ENCODE results near the gene PAX8. TPM values are rescaled to one million over a fixed set of nuclear protein-coding genes. Genes with fewer than 3 reads are reported as not detected.
"Not testable (repeated sequence)": the region's sequence is repeated elsewhere in the genome, so short reads cannot be mapped to it uniquely, and the experiment has no call there.

PAX8 gene
- total RNA-seq, 1 donor from 2014 or later = 0.30 TPM

DNA sequence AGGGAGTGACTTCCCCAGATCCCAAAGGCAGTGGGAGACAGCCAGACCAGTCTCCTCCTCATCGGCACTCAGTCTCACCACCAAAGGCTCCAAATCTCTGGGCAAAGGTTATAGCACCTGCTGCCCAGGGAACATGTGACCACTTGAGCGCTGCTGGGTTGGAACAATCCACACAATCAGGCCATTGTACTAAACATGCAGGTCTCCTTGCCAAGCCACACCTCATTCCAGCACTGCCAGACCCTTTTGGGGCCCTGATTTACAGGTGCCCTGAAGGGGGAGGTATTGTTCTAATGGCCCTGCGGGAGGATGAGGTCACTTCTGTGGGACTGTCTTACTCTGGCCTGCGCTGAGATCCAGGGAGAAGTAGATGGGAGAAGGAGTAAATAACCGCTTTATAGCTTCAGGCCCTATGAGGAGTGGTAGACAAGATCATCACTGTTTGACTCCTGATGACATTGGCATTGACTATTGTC is 10.0 kb upstream of the PAX8 start:
- not testable (repeated sequence) for DNase-seq

- DNase-seq = not testable (repeated sequence)
Measured at GRCh38 chr2:113288117-113288673, 9.5 kb upstream of the PAX8 start.

- no peak for DNase-seq
Measured at GRCh38 chr2:113285816-113286215, 7.1 kb upstream of the PAX8 start.

DNA sequence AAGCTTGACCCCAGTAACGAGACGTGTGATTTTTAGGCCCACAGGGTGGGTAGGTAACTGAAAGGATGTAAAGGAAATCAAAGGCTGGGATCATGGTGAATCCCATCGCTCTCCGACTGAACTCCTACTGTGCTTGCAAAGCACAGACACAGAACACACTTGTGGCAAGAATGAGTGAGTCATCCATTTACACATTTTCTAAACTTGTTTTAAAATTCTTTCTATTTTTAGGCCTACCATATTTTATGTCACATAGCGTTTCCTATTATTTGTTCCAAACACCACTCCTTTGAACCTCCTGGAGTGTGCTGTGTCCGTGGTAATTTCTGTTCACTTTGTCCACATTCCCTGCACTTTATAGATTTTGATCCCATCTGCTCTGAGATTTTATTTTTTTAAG is 6.3 kb upstream of the PAX8 start:
- DNase-seq = not testable (repeated sequence)

DNA sequence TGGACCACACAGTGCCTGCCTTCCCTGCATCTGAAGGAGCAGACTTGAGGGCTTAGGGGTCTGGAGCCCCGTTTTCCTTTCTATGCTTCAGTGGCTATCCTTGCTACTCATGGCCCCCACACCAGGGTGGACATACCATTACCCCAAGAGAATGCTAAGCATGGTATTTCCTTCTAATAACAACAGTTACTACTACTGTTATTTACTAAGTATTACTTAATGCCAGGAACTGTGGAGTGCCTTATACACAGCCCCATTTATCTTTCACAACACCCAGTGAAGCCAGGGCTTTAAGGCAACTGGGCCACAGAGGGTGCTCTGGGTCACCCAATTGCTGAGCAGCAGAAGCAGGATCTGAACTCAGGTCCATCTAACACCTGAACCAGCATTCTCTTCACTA is 5.8 kb upstream of the PAX8 start:
- no peak for DNase-seq

DNA sequence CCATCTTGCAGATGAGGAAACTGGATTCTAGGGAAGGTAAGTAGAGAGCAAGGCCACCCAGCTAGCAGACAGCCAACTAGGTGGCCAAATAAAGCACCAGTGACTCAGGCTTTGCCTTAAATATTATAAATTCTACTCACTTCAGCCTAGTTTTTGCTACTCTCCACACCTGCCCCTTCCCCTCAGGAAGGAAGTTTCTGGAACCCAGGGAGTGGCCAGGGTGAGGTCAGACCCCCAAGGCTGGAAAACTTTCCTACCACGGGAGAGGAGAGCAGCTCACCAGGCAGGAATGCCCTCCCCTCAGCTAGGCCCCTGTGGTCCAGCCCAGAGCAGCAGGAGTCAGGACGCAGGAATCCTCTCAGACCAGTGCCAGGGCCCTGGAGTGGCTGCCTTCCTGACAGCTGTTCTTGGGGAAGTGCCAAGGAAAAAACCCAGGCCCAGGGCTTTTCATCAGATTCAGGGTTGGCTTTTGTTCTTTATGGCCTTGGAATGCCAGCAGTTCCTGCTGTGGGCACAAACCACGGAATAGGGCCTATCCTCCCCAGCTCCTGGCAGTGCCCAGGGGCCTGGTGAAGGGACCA is 5.1 kb upstream of the PAX8 start:
- no peak for DNase-seq

DNA sequence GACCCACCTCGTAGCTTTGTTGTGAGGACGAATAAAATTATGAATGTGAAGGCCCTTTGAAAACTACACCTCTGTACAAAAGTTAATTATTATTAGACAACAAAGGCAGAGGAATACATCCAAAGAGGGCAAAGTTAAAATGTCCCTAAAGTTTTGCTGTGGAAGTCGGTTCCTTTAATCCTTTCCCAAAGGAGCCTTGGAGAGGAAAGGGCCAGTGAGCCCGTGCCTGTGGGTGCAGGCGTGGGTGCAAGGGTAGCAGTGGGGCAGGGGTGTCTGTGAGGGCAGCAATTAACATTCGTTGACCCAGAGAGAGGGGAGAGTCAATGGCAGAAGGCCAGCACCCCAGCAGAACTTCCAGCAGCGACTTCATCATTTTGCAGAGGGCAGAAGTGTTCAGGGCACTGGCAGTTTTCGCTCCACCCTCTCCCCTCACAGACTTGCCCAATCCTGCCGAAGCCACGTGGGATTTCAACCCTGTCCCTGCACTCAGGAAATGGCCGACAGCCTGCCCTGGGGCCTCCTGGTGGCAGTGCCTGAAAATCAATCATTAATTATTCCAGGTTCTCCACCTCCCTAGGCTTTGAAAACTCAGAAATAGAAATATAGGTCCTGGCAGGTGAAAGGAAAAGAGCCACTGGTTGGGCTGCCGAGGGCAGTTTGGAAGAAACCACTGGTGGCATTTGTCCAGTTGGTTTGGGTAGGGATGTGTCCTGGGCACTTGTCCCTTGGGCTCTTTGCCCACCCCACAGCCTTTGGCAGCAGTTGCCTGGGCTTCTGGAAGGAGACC is 4.2 kb upstream of the PAX8 start:
- no peak for DNase-seq

GRCh38 chr2:113281910-113282746 is 3.4 kb upstream of the PAX8 start:
- DNase-seq = no peak

- DNase-seq = no peak
Measured at GRCh38 chr2:113278073-113278741, 514 bp downstream of the PAX8 start.

GRCh38 chr2:113277474-113278072 is 1.1 kb downstream of the PAX8 start:
- DNase-seq = no peak

- no peak for DNase-seq
Measured at GRCh38 chr2:113276761-113277425, 1.8 kb downstream of the PAX8 start.

GRCh38 chr2:113276216-113276760 is 2.4 kb downstream of the PAX8 start:
- DNase-seq = no peak

DNA sequence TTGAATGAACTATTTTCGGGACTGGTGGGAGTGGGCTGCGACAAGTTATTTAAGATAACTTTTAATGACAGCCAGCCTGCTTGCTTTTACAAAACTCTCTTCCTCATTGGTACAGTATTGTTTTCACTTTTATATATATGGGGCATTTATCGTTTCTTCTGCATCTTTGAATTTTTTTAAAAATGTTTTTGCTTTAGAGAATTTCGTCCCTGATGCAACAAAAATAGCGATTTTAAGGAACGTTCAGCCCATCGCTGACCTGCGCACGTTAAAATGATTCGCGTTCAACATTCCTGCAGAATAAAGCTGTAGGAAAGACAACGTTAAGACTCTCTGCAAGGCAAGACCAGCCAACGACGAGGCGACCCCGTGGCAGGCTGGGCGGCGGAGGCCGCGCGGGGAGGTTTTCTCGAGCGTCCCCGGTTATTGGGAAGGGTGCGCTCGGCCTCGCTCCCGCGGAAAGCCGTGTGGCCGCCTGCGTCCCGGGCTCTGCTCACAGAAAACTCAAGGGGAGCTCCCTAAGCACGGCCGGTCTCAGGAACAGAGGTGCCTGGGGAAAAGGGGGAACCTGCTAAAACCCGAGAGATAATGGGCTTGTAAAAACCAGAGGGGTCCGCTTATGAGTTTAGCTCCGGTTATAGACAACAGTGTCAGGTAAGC is 3.0 kb downstream of the PAX8 start:
- no peak for DNase-seq

DNA sequence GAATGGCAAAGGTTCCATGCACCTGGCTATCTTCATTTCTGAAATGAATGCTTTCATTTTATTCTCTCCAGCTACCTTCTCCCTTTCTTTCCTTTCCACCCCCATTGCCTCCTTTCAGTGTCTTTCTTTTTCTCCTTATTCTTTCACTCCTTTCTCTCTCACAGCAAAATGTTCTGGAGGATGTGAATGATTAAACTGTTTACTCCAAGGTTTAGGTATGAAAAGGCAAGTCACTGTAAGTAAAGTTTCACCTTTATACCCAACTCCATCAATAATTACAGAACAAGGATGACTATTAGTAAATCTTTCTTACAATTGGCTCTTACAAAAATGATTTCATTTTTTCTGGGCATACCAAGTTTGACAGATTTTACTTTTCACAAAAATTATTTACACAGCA is 4.3 kb downstream of the PAX8 start:
- no peak for DNase-seq

GRCh38 chr2:113273981-113274380 is 4.7 kb downstream of the PAX8 start:
- no peak for DNase-seq

DNA sequence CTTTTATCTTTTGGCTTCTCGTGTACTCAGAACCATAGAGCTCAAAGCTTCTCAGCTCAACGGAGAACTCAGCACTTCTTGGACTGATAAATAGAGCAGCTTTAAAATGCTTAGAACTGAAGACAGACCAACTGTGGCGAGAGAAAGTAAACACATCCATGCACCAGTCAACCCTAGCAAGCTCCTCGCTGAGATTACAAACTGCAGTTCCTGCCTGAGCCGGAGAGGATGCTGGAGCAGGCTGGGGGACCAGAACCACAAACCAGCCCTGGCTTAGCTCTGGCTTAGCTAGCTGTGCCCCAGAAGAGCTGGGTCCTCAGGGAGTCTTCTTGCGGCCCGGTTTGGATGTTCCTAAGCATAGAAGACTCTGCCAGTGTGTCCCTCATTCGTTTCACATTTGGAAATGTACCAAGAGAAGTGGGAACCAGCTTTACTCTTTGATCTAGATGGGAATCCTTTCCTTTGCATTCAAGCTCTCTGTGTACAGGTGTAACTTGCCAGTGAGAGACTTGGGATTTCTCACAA is 5.6 kb downstream of the PAX8 start:
- DNase-seq = no peak

DNA sequence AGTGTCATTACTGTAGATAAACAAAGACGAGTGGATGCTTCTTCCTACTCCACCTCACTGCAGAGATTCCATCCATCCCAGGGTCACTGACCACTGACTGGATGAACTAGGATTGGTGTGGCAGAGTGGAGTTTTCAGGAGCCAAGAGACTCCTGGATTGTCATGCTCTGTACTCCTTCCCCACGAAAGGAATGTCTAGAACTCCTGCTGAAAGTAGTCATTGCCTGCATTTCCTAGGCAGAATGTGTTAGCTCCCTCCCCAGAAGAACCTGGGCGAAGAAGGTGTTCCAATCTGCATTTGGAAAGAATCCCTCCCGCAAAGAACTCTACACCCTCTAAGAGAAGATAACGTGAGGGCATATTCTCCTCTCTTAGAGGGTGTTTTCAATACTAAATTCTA is 6.2 kb downstream of the PAX8 start:
- DNase-seq = no peak

- no peak for DNase-seq
Measured at GRCh38 chr2:113268621-113269360, 9.9 kb downstream of the PAX8 start.

GRCh38 chr2:113266431-113266830 is 12.3 kb downstream of the PAX8 start:
- DNase-seq = no peak
